Thymus (tissue), 11 donors: Measurements from ENCODE around the gene ASPG. TPM values are rescaled to one million over a fixed set of nuclear protein-coding genes. Genes with fewer than 3 reads are reported as not detected.
A peak's percentile ranks its signal among the peaks of the same experiment; 100 is the strongest.

Experiments
- DNase-seq, 9 donors: peaks; one replicate each; pipeline ENCODE4 v3.0.0-alpha.2; 2013; ENCODE audit warnings: low spot score in 9 of 9, low read depth in 6 of 9, missing footprints in 1 of 9
- H3K27ac ChIP-seq, 2 donors: one replicate each; pipeline ENCODE4 v1.5.1; 2013; ENCODE audit warnings: control low read depth in 1 of 2, low read depth in 1 of 2, low read length in 1 of 2, mild to moderate bottlenecking in 1 of 2, moderate library complexity in 1 of 2
- H3K27me3 ChIP-seq, 2 donors: one replicate each; pipeline ENCODE4 v1.5.1; 2013; ENCODE audit warnings: low read length in 1 of 2; ENCODE audit not compliant: control insufficient read depth in 2 of 2, insufficient read depth in 1 of 2
- H3K36me3 ChIP-seq, 2 donors: one replicate each; pipeline ENCODE4 v1.5.1; 2013; ENCODE audit warnings: low read length in 1 of 2, mild to moderate bottlenecking in 1 of 2, moderate library complexity in 1 of 2; ENCODE audit not compliant: control insufficient read depth in 2 of 2, insufficient read depth in 2 of 2
- H3K4me1 ChIP-seq, 2 donors: one replicate each; pipeline ENCODE4 v1.5.1; 2013; ENCODE audit warnings: low read length in 2 of 2; ENCODE audit not compliant: control insufficient read depth in 2 of 2, insufficient read depth in 2 of 2
- H3K4me3 ChIP-seq, 2 donors: one replicate each; pipeline ENCODE4 v1.5.1; 2013; ENCODE audit warnings: low read length in 2 of 2, control low read depth in 1 of 2, mild to moderate bottlenecking in 1 of 2
- H3K9me3 ChIP-seq, 2 donors: one replicate each; pipeline ENCODE4 v1.5.1; 2013; ENCODE audit warnings: low read length in 1 of 2, mild to moderate bottlenecking in 1 of 2; ENCODE audit not compliant: control insufficient read depth in 2 of 2, insufficient read depth in 1 of 2
- WGBS: extraction: QIAGEN DNeasy Blood & Tissue Kit; methylation state at CpG from one replicate; pipeline ENCODE4 v1.1.7; 2013; 5-methylcytosine and 5-hydroxymethylcytosine counted together
- polyA plus RNA-seq: library from polyadenylated mRNA; stranded (reverse); fragments of 200-250 nt; gene quantifications from one replicate; pipeline ENCODE4 v1.2.3, GENCODE V29; 2013
- total RNA-seq: library from RNA; stranded (reverse); fragments of 120-200 nt; gene quantifications from one replicate; pipeline ENCODE4 v1.2.4, GENCODE V29; 2013
- donor health status: healthy.

The ASPG gene
- total and polyA plus RNA-seq, 2 donors: 0.24 to 5.5 TPM

DNA sequence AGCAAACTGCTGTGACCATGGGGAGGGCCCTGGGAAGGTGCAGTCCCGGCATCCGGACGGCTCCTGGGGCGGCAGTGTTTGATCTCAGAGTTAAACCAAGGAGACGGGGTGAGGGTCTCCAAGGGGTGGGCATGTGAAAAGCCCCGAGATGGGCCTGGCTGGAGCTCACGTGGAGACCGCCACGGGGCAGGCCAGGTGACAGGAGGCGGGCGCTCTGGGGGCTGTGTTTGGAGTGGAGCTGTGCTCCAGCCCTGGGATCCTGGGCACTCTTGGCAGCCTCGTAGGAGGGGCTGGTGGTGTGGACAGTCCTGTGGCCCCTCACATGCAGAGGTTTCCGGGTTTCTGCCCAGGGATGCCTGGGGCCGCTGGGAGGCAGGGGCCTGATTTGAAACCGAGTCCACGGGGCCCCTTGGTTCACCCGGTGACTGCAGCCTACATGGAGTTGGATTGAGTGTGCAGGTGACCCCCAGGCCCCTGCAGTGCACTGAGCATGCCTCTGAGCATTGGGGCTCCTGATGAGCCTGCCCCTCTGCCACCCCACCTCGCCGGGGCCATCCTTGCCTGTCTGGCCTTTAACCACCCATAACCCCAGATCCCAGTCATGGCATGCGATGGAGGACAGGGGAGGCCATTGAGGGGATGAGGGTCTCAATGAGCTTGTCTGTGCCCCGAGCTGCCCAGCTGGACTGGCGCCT is 61.3 kb downstream of the ASPG start:
- Histone ChIP-seq H3K4me1 (no peaks in the 10 kb centered on the region), H3K27me3 (peaks cover 0 to 3% of the 10 kb centered on the region in 2 donors), H3K36me3 (no peaks in the 10 kb centered on the region), H3K4me3 (no peak overlapping the region), H3K9me3 (no peaks in the 10 kb centered on the region), H3K27ac (no peak overlapping the region)
- WGBS: 95% methylated on average over 22 of the region's 22 CpGs
- DNase-seq: no peak

- Histone ChIP-seq H3K9me3 (no peaks in the 10 kb centered on the region), H3K4me1 (no peaks in the 10 kb centered on the region), H3K36me3 (no peaks in the 10 kb centered on the region), H3K27ac (no peak overlapping the region), H3K27me3 (peaks cover 0 to 3% of the 10 kb centered on the region in 2 donors), H3K4me3 (no peak overlapping the region)
- no peak for DNase-seq
- WGBS: 95% methylated on average over 28 of the region's 28 CpGs
Observed at GRCh38 chr14:104147346-104148125, 62.0 kb downstream of the ASPG start.

- Histone ChIP-seq H3K36me3 (no peaks in the 10 kb centered on the region), H3K27ac (no peak overlapping the region), H3K9me3 (no peaks in the 10 kb centered on the region), H3K4me3 (no peak overlapping the region), H3K4me1 (no peaks in the 10 kb centered on the region), H3K27me3 (peaks cover 0 to 3% of the 10 kb centered on the region in 2 donors)
- WGBS: 92% methylated on average over 22 of the region's 22 CpGs
- DNase-seq: no peak
Observed at GRCh38 chr14:104148433-104149277, 63.2 kb downstream of the ASPG start.

- no peaks in the 10 kb centered on the region for H3K4me1 ChIP-seq
- H3K9me3 ChIP-seq: no peaks in the 10 kb centered on the region
- H3K36me3 ChIP-seq: no peaks in the 10 kb centered on the region
- DNase-seq: no peak
- no peak overlapping the region for H3K4me3 ChIP-seq
- WGBS: 94% methylated on average over 11 of the region's 11 CpGs
- no peak overlapping the region for H3K27ac ChIP-seq
- H3K27me3 ChIP-seq: peaks cover 0 to 3% of the 10 kb centered on the region in 2 donors
Observed at GRCh38 chr14:104149278-104149595, 63.7 kb downstream of the ASPG start.

GRCh38 chr14:104149617-104150135 is 64.2 kb downstream of the ASPG start:
- Histone ChIP-seq H3K36me3 (no peaks in the 10 kb centered on the region), H3K27ac (peak overlapping the region in 1 of 2 donors; percentile 12), H3K27me3 (peaks cover 0 to 3% of the 10 kb centered on the region in 2 donors), H3K4me1 (no peaks in the 10 kb centered on the region), H3K9me3 (no peaks in the 10 kb centered on the region), H3K4me3 (no peak overlapping the region)
- WGBS: 22% methylated on average over 12 of the region's 12 CpGs
- no peak for DNase-seq

DNA sequence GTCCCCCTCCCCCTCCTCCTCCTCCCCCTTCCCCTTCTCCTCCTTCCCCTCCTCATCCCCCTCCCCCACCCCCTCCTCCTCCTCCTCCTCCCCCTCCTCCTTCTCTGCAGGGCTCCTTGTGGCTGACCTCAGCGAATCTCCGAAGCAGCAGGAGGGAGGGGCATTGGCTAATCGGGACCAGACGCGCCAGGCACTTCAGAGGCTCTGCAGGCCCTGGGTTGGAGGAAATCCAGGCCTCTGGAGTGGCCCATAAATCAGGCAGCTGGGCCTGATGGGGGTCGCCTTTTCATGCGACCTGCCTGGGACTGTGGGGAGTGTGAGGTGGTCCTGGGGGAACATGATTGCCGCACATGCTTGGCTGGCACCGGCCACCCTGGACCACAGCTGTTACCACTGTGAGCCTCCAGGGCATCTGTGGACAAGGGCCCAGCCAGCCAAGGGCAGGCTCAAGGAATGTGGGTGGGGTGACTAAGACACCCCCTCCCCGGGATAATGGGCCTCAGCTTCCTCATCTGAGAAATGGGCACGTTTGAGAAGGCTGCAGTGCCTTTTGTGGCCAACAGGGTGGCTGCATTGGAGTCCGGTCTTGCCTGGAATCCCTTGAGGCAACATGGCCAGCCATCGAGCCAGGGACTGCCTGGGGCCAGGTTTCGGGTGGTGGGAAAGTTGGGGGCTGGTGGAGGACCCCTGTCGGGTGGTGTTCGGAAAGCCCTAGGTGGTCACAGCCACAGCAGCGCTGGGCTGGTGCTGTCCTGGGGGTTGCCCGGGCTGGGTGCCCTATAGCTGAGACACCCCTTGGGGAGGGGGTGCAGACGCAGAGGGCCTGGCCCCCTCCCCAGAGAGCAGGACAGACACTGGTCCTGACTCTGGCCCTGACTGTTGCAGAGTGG is 64.9 kb downstream of the ASPG start:
- H3K27ac ChIP-seq: no peak overlapping the region
- no peaks in the 10 kb centered on the region for H3K4me1 ChIP-seq
- 48% methylated on average over 19 of the region's 19 CpGs for WGBS

GRCh38 chr14:104151026-104151381 is 65.5 kb downstream of the ASPG start:
- Histone ChIP-seq H3K4me3 (no peak overlapping the region), H3K4me1 (no peaks in the 10 kb centered on the region), H3K36me3 (no peaks in the 10 kb centered on the region), H3K9me3 (no peaks in the 10 kb centered on the region), H3K27me3 (peaks cover 0 to 3% of the 10 kb centered on the region in 2 donors), H3K27ac (no peak overlapping the region)
- DNase-seq: no peak
- 87% methylated on average over 5 of the region's 5 CpGs for WGBS

More for the DNA sequence above, 64.9 kb downstream of the ASPG start:
- Histone ChIP-seq H3K4me3 (no peak overlapping the region), H3K27me3 (peaks cover 0 to 3% of the 10 kb centered on the region in 2 donors), H3K36me3 (no peaks in the 10 kb centered on the region), H3K9me3 (no peaks in the 10 kb centered on the region)
- DNase-seq: no peak

- peaks cover 0 to 3% of the 10 kb centered on the region in 2 donors for H3K27me3 ChIP-seq
- H3K27ac ChIP-seq: no peak overlapping the region
- H3K4me3 ChIP-seq: no peak overlapping the region
- H3K4me1 ChIP-seq: no peaks in the 10 kb centered on the region
- H3K36me3 ChIP-seq: no peaks in the 10 kb centered on the region
- no peaks in the 10 kb centered on the region for H3K9me3 ChIP-seq
- 95% methylated on average over 34 of the region's 34 CpGs for WGBS
- DNase-seq: no peak
Observed at GRCh38 chr14:104151566-104152245, 66.2 kb downstream of the ASPG start.
